Parathyroid adenoma (tissue), 2 donors: ENCODE data around the gene ACBD6.

Experiments
- H2AFZ ChIP-seq: fragments of 300-600 bp; sonication (generic); one replicate; pipeline ENCODE4 v1.7.0; 2017; ENCODE audit warnings: antibody characterized with exemption, mild to moderate bottlenecking
- H3K27ac ChIP-seq: fragments of 300-600 bp; sonication (generic); one replicate; pipeline ENCODE4 v1.7.0; 2017
- H3K27me3 ChIP-seq: fragments of 300-600 bp; sonication (generic); one replicate; pipeline ENCODE4 v1.7.0; 2017; ENCODE audit warnings: low read length; ENCODE audit not compliant: control insufficient read depth, insufficient read depth
- H3K36me3 ChIP-seq: fragments of 300-600 bp; sonication (generic); one replicate; pipeline ENCODE4 v1.7.0; 2017; ENCODE audit warnings: low read length; ENCODE audit not compliant: control insufficient read depth, insufficient read depth
- H3K4me1 ChIP-seq: fragments of 300-600 bp; sonication (generic); one replicate; pipeline ENCODE4 v1.7.0; 2017; ENCODE audit warnings: control low read depth
- H3K4me2 ChIP-seq: fragments of 300-600 bp; sonication (generic); one replicate; pipeline ENCODE4 v1.7.0; 2017; ENCODE audit warnings: low read length
- H3K4me3 ChIP-seq: fragments of 300-600 bp; sonication (generic); one replicate; pipeline ENCODE4 v1.7.0; 2017; ENCODE audit warnings: low read depth, low read length
- H3K79me2 ChIP-seq: fragments of 300-600 bp; sonication (generic); one replicate; pipeline ENCODE4 v1.7.0; 2017; ENCODE audit warnings: control low read depth
- H3K9ac ChIP-seq: fragments of 300-600 bp; sonication (generic); one replicate; pipeline ENCODE4 v1.7.0; 2017; ENCODE audit warnings: mild to moderate bottlenecking
- H3K9me3 ChIP-seq: fragments of 300-600 bp; sonication (generic); one replicate; pipeline ENCODE4 v1.7.0; 2017; ENCODE audit warnings: low read length; ENCODE audit not compliant: control insufficient read depth
- TF ChIP-seq, protein P1 (sequence below): fragments of 300-600 bp; sonication (generic); IDR thresholded peaks from one replicate; pipeline ENCODE4 v1.7.0; 2017; ENCODE audit warnings: antibody characterized with exemption, mild to moderate bottlenecking
- donor health status: primary hyperparathyroidism.

The ACBD6 gene

DNA sequence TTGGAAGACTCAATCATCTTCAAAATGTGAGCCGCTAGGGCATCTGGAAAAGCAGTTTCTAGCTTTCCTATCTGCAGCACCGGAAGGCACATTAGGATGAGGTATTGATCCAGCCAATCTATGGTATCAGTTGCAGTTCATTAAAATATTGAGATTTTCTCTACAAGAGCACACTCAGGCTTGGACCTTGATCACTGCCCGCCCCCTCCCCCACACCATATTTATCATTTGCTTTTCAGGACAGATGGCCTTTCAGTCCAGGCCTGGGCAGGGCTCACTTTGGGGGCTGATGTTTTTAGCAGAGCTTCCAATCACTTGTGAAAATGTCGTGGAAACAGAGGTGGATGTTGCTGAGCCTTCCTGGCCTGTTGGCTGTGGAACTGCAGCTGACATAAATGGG lies 254.8 kb downstream of the ACBD6 start:
- Histone ChIP-seq H3K36me3 (no peaks in the 10 kb centered on the region), H3K4me1 (no peaks in the 10 kb centered on the region), H3K27ac (no peak overlapping the region), H3K9ac (no peak overlapping the region), H3K27me3 (no peaks in the 10 kb centered on the region), H3K9me3 (no peaks in the 10 kb centered on the region), H3K4me3 (no peak overlapping the region), H2AFZ (no peak overlapping the region), H3K79me2 (no peaks in the 10 kb centered on the region), H3K4me2 (no peak overlapping the region)
- TF ChIP-seq, protein P1, sequence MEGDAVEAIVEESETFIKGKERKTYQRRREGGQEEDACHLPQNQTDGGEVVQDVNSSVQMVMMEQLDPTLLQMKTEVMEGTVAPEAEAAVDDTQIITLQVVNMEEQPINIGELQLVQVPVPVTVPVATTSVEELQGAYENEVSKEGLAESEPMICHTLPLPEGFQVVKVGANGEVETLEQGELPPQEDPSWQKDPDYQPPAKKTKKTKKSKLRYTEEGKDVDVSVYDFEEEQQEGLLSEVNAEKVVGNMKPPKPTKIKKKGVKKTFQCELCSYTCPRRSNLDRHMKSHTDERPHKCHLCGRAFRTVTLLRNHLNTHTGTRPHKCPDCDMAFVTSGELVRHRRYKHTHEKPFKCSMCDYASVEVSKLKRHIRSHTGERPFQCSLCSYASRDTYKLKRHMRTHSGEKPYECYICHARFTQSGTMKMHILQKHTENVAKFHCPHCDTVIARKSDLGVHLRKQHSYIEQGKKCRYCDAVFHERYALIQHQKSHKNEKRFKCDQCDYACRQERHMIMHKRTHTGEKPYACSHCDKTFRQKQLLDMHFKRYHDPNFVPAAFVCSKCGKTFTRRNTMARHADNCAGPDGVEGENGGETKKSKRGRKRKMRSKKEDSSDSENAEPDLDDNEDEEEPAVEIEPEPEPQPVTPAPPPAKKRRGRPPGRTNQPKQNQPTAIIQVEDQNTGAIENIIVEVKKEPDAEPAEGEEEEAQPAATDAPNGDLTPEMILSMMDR, result no peak

DNA sequence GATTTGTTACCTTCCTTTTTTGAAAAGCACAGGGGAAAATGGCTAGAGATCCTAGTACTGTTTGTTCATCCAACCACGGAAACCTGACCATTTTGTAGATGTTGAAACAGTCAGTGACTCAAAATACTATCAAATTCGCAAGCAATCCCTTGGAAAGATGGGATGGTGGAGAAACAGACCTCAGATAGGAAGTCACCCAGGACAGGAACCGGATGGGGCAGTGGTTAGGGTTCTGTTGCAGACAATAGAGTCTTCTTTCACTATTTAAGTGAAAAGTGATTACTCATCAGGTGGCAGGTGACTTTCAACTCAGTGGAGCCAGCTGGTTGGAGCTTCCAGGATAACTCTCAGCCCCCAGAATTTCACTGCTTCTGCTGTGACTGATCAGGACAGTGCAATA lies 255.3 kb downstream of the ACBD6 start:
- H3K27ac ChIP-seq, result no peak overlapping the region
- H3K4me1 ChIP-seq, result no peaks in the 10 kb centered on the region
- H3K9me3 ChIP-seq, result no peaks in the 10 kb centered on the region
- TF ChIP-seq, protein P1, result no peak
- H3K9ac ChIP-seq, result no peak overlapping the region
- no peaks in the 10 kb centered on the region for H3K79me2 ChIP-seq
- H3K27me3 ChIP-seq, result no peaks in the 10 kb centered on the region
- H3K4me2 ChIP-seq, result no peak overlapping the region
- no peak overlapping the region for H2AFZ ChIP-seq
- H3K4me3 ChIP-seq, result no peak overlapping the region
- H3K36me3 ChIP-seq, result no peaks in the 10 kb centered on the region

DNA sequence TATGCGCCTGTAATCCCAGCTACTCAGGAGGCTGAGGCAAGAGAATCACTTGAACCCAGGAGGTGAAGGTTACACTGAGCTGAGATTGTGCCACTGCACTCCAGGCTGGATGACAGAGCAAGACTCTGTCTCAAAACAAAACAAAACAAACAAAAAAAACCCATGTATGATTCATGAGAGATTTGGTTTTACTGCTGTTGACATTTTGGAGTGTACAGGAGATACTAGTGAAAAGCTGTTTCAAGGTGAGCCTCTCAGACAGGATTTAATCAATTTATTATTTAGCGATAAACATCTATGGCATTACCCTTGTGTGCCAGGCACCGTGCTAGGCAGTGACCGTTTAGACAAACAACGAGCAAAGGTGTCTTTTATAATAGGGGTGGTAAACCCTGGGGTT lies 255.8 kb downstream of the ACBD6 start:
- no peak overlapping the region for H3K9ac ChIP-seq
- TF ChIP-seq, protein P1, result no peak
- no peak overlapping the region for H3K4me3 ChIP-seq
- H3K36me3 ChIP-seq, result no peaks in the 10 kb centered on the region
- H3K4me1 ChIP-seq, result no peaks in the 10 kb centered on the region
- no peak overlapping the region for H3K27ac ChIP-seq
- H3K4me2 ChIP-seq, result no peak overlapping the region
- no peaks in the 10 kb centered on the region for H3K79me2 ChIP-seq
- H3K27me3 ChIP-seq, result no peaks in the 10 kb centered on the region
- no peak overlapping the region for H2AFZ ChIP-seq
- H3K9me3 ChIP-seq, result no peaks in the 10 kb centered on the region

DNA sequence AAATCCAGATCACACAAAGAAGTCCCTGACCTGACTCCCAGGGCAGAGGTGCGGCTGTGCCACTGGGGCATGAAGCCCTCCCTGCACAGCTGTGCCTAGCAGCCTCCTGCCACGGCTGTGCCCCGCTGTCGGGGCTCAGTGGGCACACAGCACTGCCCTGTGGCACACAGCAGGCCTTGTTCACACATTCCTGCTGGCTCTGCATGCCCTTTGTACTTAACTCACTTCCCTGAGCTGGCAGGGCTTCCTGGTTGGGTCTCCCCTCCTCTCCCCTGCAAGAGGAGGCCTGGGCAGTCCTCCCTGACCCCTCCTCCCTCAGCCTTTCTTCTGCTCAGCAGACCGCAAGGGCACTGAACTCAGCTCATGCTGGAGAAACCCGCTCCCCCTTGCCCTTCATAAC lies 257.5 kb downstream of the ACBD6 start:
- no peak overlapping the region for H3K27ac ChIP-seq
- no peaks in the 10 kb centered on the region for H3K4me1 ChIP-seq
- H3K9ac ChIP-seq, result no peak overlapping the region
- H3K79me2 ChIP-seq, result no peaks in the 10 kb centered on the region
- TF ChIP-seq, protein P1, result no peak
- peaks cover under 1% of the 10 kb centered on the region for H3K27me3 ChIP-seq
- H3K4me2 ChIP-seq, result no peak overlapping the region
- no peak overlapping the region for H3K4me3 ChIP-seq
- no peaks in the 10 kb centered on the region for H3K36me3 ChIP-seq
- no peak overlapping the region for H2AFZ ChIP-seq
- no peaks in the 10 kb centered on the region for H3K9me3 ChIP-seq

DNA sequence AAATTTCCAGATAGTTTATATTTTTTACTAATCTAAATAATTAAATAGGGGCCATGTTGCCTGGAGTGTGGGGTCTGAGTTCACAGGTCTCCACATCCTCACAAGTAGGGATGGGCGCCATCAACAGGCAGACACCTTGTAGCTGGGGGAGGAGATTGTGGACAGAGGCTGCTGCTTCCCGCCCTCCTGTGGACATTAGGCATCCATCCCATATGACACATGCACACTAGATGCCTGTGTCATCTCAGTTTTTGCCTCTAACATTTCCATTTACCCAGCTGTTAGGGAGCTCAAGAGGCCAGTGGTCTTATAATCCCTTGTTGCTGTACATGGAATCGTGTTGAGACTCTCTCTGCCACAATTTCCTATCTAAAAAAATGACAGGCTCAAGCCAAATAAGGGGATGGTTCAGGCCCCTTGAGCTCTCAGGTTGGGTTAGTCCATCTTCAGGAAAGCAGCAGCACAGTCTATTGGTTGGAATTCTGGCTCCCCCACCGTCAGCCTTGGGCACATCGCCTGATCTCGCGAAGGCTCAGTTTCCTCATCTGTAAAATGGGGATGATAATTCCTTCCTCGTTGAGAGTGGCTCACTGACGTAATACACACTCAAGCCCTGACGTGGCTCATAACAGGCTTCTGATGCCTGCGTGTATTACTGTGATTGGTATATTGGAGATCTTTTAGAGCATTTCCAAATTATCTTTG lies 258.7 kb downstream of the ACBD6 start:
- Histone ChIP-seq H3K4me2 (no peak overlapping the region), H3K79me2 (no peaks in the 10 kb centered on the region), H3K9me3 (no peaks in the 10 kb centered on the region), H3K4me3 (no peak overlapping the region), H3K4me1 (no peaks in the 10 kb centered on the region), H2AFZ (no peak overlapping the region), H3K9ac (no peak overlapping the region), H3K27me3 (peaks cover 5% of the 10 kb centered on the region), H3K36me3 (no peaks in the 10 kb centered on the region), H3K27ac (no peak overlapping the region)
- TF ChIP-seq, protein P1, result no peak
